Left lobe of liver (tissue), 2 donors: Measurements from ENCODE around the gene HJV. TPM values are rescaled to one million over a fixed set of nuclear protein-coding genes. Genes with fewer than 3 reads are reported as not detected.

Experiments used
- ATAC-seq: fragments of 200-7000 bp; cut with Tn5 transposase; one replicate; pipeline ENCODE4 v1.9.1; 2020; ENCODE audit warnings: mild to moderate bottlenecking, moderate library complexity
- DNase-seq: peaks from one replicate; pipeline ENCODE4 v3.0.0-alpha.2; 2020; ENCODE audit warnings: low spot score
- total RNA-seq: library from RNA; stranded (reverse); gene quantifications from one replicate; pipeline ENCODE4 v1.2.1, GENCODE V29; 2021
- donor health status: DM: no; HTN: no; CAD: no; lungs with moderate emphysema.
- donor health status: DM: no; HTN: yes; CAD: no.

HJV gene
- total RNA-seq, 1 donor from 2014 or later: 110 TPM

- no peak for DNase-seq
- ATAC-seq: no peak
Observed at GRCh38 chr1:146022403-146023127, 1.0 kb upstream of the HJV start.

- DNase-seq (no peak), ATAC-seq (peak; percentile 2)
Observed at GRCh38 chr1:146021050-146021445, 487 bp downstream of the HJV start.

DNA sequence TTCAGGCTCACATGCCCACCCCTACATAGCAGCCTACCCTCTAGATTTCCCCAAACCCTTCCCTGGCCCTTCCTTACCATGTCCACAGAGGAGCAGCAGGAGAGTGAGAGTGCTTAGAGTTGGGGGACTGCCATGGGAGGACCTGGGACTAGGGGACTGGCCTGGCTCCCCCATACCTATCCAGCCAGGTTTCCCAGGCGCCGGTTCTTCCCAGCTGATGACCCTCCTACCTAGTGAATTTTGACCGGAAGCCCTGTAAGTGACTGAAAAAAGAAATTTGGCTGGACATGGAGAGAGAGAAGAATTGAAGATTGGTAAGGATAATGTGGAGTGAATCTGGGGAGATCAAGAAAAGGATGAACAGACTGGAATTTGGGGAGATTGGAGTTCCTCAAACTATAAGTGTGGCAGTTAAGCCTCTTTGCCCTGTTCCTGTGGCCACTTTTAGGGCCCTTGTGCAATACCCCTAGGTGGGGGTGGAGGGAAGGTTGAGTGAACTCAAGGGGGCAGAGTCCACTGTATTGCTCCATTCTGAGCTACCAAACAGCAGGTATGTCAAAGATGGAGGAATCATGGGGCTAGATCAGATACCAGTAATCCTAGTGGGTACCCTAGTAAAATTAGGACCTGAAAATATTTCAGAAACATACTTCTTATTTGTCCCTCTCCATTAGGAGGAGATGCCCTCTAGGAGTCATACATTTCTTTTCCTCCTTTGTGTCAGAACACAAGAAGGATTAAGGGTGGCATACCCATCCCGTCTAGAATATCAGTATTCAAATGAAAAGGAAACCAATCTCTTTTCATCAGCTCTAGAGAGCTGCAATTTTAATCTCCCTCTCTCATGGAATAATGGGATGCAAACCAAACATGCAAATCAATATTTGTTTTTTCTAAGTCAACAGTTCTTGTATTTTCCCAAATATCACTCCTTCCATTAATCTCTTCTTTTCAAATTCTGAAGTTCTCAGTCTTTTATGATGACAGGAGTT is 1.2 kb downstream of the HJV start:
- DNase-seq: peak; percentile 90
- peak; percentile 70 for ATAC-seq

- peak; percentile 63 for ATAC-seq
- peak; percentile 78 for DNase-seq
Observed at GRCh38 chr1:146019231-146020057, 2.1 kb downstream of the HJV start.

DNA sequence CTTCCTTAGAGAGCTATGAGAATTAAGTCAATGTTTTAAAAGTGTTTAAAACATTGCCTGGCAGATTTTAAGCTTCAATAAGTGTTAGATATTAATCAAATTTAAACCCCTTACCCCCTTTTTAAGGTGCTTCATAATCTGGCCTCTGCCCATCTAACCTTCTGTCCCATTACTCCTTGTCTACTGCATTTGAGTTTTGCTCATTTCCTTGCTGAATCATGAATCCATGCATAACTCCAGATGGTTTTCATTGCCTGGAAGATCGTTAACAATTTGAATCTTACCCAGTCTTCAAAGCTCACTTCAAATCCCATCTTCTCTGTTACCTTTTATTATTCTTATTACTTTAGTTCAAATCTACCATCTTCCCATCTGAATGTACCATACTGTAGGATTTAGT is 4.6 kb downstream of the HJV start:
- no peak for DNase-seq

DNA sequence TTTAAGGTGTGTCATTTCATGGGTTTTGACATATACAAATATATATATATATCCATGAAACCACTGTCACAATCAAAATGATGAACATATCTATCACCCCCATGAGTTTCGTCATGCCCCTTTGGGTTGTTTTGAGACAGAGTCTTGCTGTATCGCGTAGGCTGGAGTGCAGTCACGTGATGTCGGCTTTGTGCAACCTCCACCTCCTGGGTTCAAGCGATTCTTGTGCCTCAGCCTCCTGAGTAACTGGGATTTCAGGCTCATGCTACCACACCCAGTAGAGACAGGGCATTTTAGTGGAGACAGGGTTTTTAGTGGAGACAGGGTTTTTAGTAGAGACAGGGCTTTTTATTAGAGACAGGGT is 8.0 kb downstream of the HJV start:
- ATAC-seq: no peak
- peak; percentile 35 for DNase-seq

More for the DNA sequence above, 4.6 kb downstream of the HJV start:
- ATAC-seq: no peak

DNA sequence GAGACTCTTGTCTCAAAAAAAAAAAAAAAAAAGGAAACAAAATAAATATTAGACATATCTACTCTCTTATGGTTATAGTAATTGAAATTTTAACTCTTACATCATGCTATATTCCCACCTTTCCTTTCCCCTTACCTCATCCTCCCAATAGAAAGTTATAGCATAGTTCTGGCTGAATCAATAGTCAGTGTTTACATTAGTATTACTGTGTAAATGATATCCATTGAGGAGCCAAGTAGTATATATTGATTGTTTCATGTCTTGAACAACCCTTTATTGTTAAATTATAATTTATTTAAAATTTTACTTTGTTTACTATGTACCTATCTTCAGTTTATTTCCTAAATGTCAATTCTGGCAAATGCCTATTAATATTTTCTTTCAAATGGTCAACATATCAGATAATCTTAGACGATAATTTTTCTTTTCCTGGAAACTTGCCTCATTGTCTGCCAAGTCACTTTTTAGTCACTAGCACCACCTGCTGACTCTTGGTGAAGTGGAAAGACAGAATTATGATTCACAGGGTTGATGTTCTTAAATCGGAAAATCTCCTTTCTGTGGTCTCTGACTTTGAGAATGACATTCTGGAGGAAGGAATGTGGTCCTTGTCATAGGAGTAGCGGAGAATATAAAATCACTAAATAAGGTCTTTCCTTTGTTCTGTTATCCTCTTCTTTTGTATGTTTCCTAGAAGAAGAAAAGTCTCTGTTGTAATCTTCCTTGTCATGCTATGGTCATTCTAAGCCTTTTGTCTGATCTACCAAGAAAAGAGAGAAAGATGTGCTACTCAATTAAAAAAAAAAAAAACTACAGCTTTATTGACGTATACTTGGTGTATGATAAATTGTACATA is 8.6 kb downstream of the HJV start:
- peak; percentile 19 for DNase-seq
- ATAC-seq: peak; percentile 74

DNA sequence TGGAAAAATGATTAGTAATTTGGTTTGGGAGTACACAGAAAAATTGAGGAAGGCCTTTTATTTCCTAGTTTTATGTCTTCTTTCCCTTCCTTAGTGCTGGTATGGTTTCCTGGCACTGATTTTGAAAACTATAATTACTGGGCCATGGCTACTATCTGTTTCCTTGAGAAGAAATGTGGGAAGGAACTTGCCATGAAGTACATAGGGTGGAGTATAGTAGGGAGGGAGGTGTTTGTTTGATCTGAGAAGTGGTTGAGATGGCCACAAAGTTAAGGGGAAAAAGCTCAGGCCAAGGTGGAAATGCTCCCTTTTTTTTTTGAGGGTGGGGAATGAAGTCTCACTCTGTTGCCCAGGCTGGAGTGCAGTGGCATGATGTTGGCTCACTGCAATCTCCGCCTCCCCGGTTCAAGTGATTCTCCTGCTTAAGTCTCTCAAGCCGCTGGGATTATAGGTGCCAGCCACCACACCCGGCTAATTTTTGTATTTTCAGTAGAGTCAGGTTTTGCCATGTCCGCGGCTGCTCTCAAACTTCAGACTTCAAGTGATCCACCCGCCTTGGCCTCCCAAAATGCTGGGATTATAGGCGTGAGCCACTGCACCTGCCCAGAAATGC is 11.3 kb downstream of the HJV start:
- no peak for ATAC-seq
- peak; percentile 23 for DNase-seq

DNA sequence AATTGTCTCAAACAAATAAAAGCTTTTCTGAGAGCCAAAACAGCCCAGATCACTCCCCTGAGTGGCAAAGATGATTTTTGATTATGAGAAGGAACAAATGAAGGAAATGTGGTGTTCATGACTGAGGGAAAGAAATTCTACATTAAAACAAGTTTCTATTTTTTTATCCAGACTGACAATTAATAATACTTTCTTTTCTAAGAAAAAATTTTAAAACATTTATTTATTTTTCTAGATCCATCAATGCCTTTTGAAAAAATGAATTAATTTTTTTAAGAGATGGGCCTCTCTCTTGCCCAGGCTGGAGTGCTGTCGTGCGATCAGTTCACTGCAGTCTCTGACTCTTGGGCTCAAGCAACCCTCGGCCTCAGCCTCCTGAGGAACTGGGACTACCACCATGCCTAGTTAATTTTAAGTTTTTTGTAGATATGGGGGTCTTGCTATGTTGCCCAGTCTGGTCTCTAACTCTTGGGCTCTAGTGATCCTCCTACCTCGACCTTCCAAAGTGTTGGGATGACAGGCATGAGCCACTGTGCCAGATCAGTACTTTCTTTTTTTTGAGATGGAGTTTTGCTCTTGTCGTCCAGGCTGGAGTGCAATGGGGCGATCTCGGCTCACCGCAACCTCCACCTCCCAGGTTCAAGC is 13.9 kb downstream of the HJV start:
- ATAC-seq (no peak), DNase-seq (peak; percentile 41)

DNA sequence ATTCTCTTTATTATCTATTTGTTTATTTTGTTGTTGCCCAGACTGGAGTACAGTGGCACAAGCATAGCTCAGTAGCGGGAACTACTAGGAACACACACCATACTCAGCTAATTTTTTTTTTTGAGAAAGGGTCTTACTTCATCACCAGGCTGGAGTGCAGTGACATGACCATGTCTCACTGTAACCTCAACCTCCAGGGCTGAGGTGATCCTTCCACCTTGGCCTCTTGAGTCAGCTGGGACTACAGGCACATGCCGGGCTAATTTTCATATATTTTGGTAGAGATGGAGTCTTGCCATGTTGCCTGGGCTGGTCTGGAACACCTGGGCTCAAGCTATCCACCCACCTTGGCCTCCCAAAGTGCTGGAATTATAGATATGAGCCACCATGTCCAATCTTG is 19.8 kb downstream of the HJV start:
- no peak for ATAC-seq

DNA sequence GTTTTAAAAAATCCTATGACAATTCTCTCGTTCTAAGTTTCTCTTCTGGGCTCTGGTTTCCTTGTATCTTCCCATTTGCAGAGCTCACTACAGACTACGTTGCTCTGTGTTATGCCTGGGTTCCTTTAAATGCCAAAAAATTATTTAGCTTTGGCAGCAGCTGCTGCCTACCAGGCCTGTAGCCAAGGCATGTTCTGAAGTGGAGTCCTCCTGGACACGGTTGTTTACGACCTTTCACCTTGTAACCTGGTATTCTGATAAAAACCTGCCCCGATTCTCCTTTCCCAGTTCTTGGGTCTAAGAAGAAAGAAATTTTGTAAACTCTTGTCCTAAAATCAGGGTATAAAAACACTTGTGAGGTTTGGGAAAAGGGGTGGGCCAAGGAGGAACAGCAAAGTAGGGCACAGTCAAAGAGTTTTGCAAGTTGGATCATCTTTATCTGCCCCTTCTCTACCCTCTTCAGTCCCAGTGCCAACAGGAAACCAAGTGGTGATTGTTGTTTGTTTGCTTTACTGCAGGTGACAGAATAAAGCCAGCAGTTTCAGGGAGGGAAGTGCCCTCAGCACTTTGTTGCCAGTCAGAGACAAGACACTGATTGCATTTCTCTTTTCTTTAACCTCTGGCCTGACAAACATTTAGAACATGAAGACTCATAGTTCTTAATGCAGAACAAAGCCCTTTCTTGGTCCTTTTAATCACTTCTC is 22.1 kb downstream of the HJV start:
- DNase-seq (peak; percentile 84), ATAC-seq (peak; percentile 66)

More for the DNA sequence above, 19.8 kb downstream of the HJV start:
- peak; percentile 28 for DNase-seq

- DNase-seq (no peak), ATAC-seq (no peak)
Observed at GRCh38 chr1:145997718-145998023, 23.9 kb downstream of the HJV start.

DNA sequence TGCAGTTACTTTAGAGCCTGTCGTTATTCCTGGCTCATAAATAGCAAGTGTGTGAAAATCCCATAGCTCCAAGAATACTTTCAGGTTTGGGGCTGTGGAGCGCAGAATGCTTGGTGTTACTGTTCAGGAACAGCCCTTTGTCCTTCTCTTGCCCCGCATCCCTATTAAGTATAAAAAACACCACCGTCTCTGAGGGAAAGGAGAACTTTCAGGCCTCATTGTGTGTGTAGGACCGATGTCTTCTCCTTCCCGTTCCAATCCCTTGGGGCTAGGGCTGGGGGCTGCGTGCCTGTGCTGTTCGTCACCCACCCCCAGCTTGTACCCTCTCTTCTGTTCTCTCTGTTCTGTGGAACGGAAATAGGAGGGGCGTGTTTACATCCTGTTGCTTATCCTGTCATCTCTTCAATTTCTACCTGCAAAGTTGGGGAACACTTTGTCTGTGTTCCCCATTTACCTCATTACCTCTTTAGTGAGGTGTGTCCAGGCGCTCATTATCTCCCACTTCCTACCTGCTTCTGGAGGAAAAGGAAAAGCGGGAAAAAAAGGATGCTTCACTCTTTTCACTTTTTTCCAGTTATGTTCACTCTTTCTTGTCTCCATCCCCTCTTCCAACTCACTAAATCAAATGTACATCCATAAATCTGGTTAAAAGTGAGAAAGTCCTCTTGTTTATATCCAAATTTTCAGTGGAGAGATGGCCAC is 24.4 kb downstream of the HJV start:
- peak; percentile 13 for ATAC-seq
- no peak for DNase-seq

- ATAC-seq (peak; percentile 81), DNase-seq (peak; percentile 99)
Observed at GRCh38 chr1:145996433-145997015, 25.0 kb downstream of the HJV start, which contains the start of gene TXNIP. Gene TXNIP (minus strand): TSS chr1:145996579. CDS start chr1:145996266, 313 bp downstream.

- ATAC-seq: no peak
- no peak for DNase-seq
Observed at GRCh38 chr1:145995964-145996432, 25.5 kb downstream of the HJV start.

- ATAC-seq: no peak
- no peak for DNase-seq
Observed at GRCh38 chr1:145995148-145995881, 26.2 kb downstream of the HJV start.
